Brain pericyte (primary cell): ENCODE data around the gene GBP3.
"Not testable (repeated sequence)": the region's sequence is repeated elsewhere in the genome, so short reads cannot be mapped to it uniquely, and the experiment has no call there.

ENCODE experiments used
- DNase-seq: peaks from one replicate; pipeline ENCODE4 v3.0.0-alpha.2; 2012; ENCODE audit warnings: low read depth, low spot score

GBP3 gene

DNA sequence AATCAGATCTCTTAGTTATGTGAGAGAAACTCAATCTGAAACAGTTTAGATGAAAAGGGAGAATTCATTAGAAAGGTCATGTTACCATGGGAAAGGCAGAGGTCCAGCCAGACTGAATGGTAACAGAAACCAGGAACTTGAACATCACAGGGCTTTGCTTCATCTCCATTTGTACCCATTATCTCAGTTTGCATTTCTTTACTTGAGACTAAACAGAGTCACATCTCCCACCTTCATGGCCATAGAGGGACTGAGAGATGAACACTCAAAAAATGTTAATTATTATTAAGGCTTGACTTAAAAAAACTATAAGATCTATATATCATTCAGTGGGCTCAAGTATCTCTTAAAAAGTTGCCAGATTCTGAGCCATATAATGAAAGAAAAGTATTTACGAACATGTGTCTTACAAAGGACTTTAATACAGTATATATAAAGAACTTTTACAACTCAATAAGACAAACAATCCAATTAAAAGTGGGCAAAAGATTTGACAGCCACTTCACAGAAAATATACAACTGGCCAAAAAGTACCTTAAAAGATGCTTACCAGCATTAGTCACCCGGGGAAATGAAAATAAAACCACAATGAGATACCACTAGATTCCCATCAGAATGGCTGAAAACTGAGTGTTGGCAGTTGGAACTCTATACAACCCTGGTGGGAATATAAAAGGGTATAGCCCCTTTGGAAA is 43.5 kb downstream of the GBP3 start:
- no peak for DNase-seq

DNA sequence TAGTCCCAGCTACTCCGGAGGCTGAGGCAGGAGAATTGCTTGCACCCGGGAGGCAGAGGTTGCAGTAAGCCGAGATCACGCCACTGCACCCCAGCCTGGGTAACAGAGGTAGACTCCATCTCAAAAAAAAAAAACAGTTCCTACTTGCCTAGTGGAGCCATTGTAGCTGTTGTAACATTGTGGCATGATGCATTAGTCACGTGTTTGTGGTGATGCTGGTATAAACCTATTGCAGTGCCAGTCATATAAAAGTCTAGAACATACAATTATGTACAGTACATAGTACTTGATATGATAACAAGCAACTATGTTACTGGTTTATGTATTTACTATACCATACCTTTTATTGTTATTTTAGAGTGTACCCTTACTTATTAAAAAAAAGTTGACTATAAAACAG is 46.4 kb downstream of the GBP3 start:
- no peak for DNase-seq

DNA sequence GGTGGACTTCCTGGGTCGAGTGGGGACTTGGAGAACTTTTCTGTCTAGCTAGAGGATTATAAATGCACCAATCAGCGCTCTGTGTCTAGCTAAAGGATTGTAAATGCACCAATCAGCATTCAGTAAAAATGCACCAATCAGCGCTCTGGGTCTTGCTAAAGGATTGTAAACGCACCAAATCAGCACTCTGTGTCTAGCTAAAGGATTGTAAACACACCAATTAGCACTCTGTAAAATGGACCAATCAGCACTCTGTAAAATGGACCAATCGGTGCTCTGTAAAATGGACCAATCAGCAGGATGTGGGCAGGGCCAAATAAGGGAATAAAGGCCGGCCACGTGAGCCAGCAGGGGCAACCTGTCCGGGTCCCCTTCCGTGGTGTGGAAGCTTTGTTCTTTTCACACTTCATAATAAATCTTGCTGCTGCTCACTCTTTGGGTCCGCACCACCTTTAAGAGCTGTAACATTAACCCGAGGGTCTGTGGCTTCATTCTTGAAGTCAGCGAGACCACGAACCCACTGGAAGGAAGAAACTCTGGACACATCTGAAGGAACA is 48.0 kb downstream of the GBP3 start:
- not testable (repeated sequence) for DNase-seq

DNA sequence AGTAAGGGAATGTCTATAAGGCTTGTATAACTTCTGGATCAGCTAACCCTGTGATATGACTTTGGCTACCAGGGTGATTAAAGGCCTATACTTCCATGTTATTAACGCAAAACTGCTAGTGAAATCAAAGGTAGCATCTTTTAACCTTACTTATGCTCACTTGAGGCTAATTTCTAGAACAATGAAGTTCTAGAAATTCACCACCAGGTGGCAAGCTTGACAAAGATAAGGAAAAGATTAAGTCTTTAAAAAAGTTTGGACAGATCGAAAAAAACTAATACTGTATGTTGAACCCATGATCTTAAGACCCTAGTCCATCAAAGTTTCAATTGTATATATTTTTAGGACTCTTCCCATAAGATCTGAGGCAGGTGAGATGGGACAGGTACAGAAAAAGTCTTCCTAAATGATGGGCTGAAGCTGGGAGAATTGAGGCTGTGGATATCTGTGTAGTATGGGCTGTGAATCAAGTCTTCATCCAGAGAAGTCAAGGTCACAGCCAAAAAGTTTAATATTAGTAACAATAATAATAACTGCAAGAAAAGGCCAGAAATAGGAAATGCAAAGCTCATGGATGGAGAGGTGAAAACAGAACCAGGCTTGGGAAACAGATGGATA is 49.0 kb downstream of the GBP3 start:
- DNase-seq: no peak

DNA sequence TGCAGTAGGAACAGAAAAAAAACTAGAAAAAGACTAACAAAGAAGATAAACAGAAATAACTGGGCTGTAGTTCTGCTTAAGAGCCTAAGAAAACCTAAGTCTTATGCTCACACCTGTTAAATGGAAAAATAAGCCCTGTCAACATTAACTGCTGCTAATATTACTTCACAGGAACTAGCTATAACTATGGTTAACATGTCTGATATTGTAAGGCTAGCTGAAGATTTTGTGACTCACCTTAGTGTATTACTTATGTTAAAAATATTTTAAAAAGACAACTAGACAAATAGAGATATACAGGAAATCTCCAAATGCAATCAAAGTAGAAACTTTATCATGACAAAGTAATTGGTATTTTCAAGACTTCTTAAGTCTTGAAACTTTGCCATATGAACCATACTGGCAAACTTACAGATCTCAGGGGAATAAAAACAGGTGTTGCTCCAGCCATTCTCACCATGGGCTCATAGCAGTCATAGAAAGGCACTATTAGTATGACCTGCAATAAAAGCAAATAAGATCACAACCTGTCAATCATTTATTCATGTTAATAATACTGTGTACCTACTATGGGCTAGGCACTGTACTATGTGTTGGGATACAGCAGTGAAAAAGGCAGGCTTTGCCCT is 60.9 kb downstream of the GBP3 start:
- no peak for DNase-seq

DNA sequence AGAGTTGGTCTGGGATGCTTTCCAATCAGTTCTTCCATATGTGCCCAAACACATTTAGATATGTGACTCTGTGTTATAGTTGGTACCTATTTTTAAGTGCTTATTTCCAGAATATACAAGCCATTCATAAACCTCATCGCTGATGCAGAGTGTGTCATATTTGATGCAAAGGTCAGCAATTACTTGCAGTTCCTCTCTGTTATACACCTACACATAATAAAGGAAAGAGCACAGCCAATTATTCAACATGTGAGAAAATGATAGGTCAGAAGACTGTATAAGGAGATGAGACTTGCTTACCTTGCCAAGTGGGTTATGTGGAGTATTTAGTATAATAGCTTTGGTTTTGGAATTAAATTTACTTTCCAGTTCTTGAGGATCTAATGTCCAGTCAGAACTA is 61.6 kb downstream of the GBP3 start:
- DNase-seq: no peak
